Endothelial cell of umbilical vein (primary cell): ENCODE data around the gene GORASP1. TPM values are rescaled to one million over a fixed set of nuclear protein-coding genes. Genes with fewer than 3 reads are reported as not detected.

Source experiments
- BruUV-seq: library from RNA; stranded (reverse); fragments of 400-500 nt; replicated peaks from 2 replicates; lab custom pipeline; 2021; lab: Mats Ljungman, UMichigan
- CTCF ChIA-PET: fragments of 300-600, 350-600 bp; sonication (Branson Sonifier 250); formaldehyde crosslinking; loops from one replicate; lab custom pipeline; 2021; ENCODE audit warnings: antibody characterized with exemption, inconsistent platforms; lab: Charles Lee
- POLR2A ChIA-PET: fragments of 300-600, 350-600 bp; sonication (Branson Sonifier 250); formaldehyde crosslinking; loops from one replicate; lab custom pipeline; 2021; ENCODE audit warnings: antibody characterized with exemption, inconsistent platforms; lab: Charles Lee
- DNase-seq: peaks from one replicate; pipeline ENCODE4 v3.0.0-alpha.2; 2011; ENCODE audit warnings: low read depth, low spot score
- FAIRE-seq: peaks from 2 replicates; lab custom pipeline; 2011; peaks lifted over from hg19 to GRCh38; lab: Jason Lieb, UNC
- H2AFZ ChIP-seq: 2 replicates; pipeline ENCODE4 v1.6.0; 2012; ENCODE audit warnings: low read depth, low read length, control low read depth, inconsistent platforms
- H3K27ac ChIP-seq: 2 replicates; pipeline ENCODE4 v1.5.1; 2011; ENCODE audit warnings: low read depth, mild to moderate bottlenecking, control low read depth, low read length, moderate library complexity; ENCODE audit not compliant: insufficient read depth
- H3K27me3 ChIP-seq, 2 experiments: 2 replicates each; pipeline versions ENCODE4 v1.6.0 to v1.6.1; 2011; ENCODE audit warnings: low read length in 2 of 2, mixed read lengths in 1 of 2; ENCODE audit not compliant: control insufficient read depth in 2 of 2, insufficient read depth in 2 of 2
- H3K36me3 ChIP-seq, 2 experiments: 2 replicates in 1 of 2; 3 replicates in 1 of 2; pipeline ENCODE4 v1.5.1; 2011; ENCODE audit warnings: low read length in 2 of 2, mild to moderate bottlenecking in 1 of 2, moderate library complexity in 1 of 2; ENCODE audit not compliant: control insufficient read depth in 2 of 2, insufficient read depth in 2 of 2; ENCODE audit errors: extremely low read depth in 1 of 2
- H3K4me1 ChIP-seq: 3 replicates; pipeline ENCODE4 v1.5.1; 2011; ENCODE audit warnings: mild to moderate bottlenecking, low read length; ENCODE audit not compliant: control insufficient read depth, insufficient read depth; ENCODE audit errors: extremely low read depth
- H3K4me2 ChIP-seq: 2 replicates; pipeline ENCODE4 v1.6.1; 2011; ENCODE audit warnings: low read length, control low read depth, mixed read lengths; ENCODE audit not compliant: insufficient read depth
- H3K4me3 ChIP-seq, 3 experiments: fragments of 200-600 bp in 1 of 3; sonication (generic), shearing (Covaris generic) in 1 of 3; replicated peaks in 1 of 3; 2 replicates each; pipeline ENCODE4 v1.5.1; 2011 to 2016; ENCODE audit warnings: control low read depth in 3 of 3, low read length in 3 of 3, mild to moderate bottlenecking in 2 of 3, inconsistent platforms in 1 of 3, low read depth in 1 of 3, moderate library complexity in 1 of 3; ENCODE audit not compliant: insufficient read depth in 1 of 3
- H3K79me2 ChIP-seq: 2 replicates; pipeline ENCODE4 v1.6.0; 2012; ENCODE audit warnings: low read length, inconsistent platforms; ENCODE audit not compliant: control insufficient read depth, insufficient read depth
- H3K9ac ChIP-seq: replicated peaks from 2 replicates; pipeline ENCODE3; 2011; ENCODE audit warnings: low read length, control low read depth; ENCODE audit not compliant: insufficient read depth; ENCODE audit errors: extremely low read depth
- H3K9me1 ChIP-seq: replicated peaks from 3 replicates; pipeline ENCODE4 v1.6.0; 2011; ENCODE audit warnings: mild to moderate bottlenecking, low read length; ENCODE audit not compliant: control insufficient read depth, insufficient read depth; ENCODE audit errors: extremely low read depth
- H3K9me3 ChIP-seq: replicated peaks from 2 replicates; pipeline ENCODE4 v1.5.1; 2012; ENCODE audit warnings: low read length, inconsistent platforms; ENCODE audit not compliant: control insufficient read depth, insufficient read depth
- H4K20me1 ChIP-seq: replicated peaks from 2 replicates; pipeline ENCODE3; 2011; ENCODE audit warnings: mild to moderate bottlenecking, low read length; ENCODE audit not compliant: control insufficient read depth, insufficient read depth; ENCODE audit errors: extremely low read depth
- EZH2 ChIP-seq: IDR thresholded peaks from 2 replicates; pipeline ENCODE4 v1.6.1; 2012; ENCODE audit warnings: borderline replicate concordance, low read depth, mild to moderate bottlenecking, moderate library complexity, low read length, inconsistent platforms; ENCODE audit not compliant: severe bottlenecking
- FOS ChIP-seq: IDR thresholded peaks from 2 replicates; pipeline ENCODE4 v1.6.1; 2011; ENCODE audit warnings: mild to moderate bottlenecking, low read length, moderate library complexity, borderline replicate concordance; ENCODE audit not compliant: insufficient read depth
- GATA2 ChIP-seq: IDR thresholded peaks from 2 replicates; pipeline ENCODE4 v1.7.0; 2011; ENCODE audit warnings: low read depth, mild to moderate bottlenecking, moderate library complexity, mixed read lengths, low read length; ENCODE audit not compliant: insufficient read length, insufficient read depth
- JUN ChIP-seq: IDR thresholded peaks from 2 replicates; pipeline ENCODE4 v1.6.1; 2011; ENCODE audit warnings: borderline replicate concordance, low read depth; ENCODE audit not compliant: insufficient read length, insufficient read depth
- MYC ChIP-seq: IDR thresholded peaks from one replicate; pipeline ENCODE4 v1.6.1; 2011; ENCODE audit warnings: mild to moderate bottlenecking, low read depth, low read length
- POLR2A ChIP-seq: IDR thresholded peaks from 2 replicates; pipeline ENCODE4 v1.6.1; 2012; ENCODE audit warnings: low read depth, mild to moderate bottlenecking, control low read depth, low read length
- POLR2AphosphoS5 ChIP-seq: IDR thresholded peaks from 2 replicates; pipeline ENCODE4 v1.6.1; 2012; ENCODE audit warnings: low read depth, mild to moderate bottlenecking, control low read depth, low read length, moderate library complexity; ENCODE audit not compliant: insufficient read depth
- dilution Hi-C: fragments of 300-500 bp; cut with MboI; formaldehyde crosslinking; loops from one replicate; pipeline ENCODE4 v1.15.0; 2019; ENCODE audit warnings: low sequenced_read_pairs; ENCODE audit not compliant: extremely low pct_ligation_motif_present
- intact Hi-C: fragments of 100-400 bp; cut with micrococcal nuclease; formaldehyde crosslinking; loops from one replicate; pipeline ENCODE4 v1.10.0; 2022
- polyA plus RNA-seq, 4 experiments: library from polyadenylated mRNA; depleted of rRNA in 3 of 4; stranded (reverse) in 3 of 4; unstranded in 1 of 4; fragments of >200 nt; gene quantifications; 2 replicates each; pipeline versions ENCODE4 v1.2.1 to v1.2.3, GENCODE V29; 2011 to 2012; ENCODE audit warnings: missing spikeins in 1 of 4
- total RNA-seq: library from RNA; stranded (reverse); gene quantifications from 2 replicates; pipeline ENCODE4 v1.2.3, GENCODE V29; 2021
- TF ChIP-seq, protein P1 (sequence below), 2 donors: IDR thresholded peaks; 1 replicate in 1 of 2; 2 replicates in 1 of 2; pipeline ENCODE4 v1.5.1; 2011; ENCODE audit warnings: low read length in 2 of 2, mild to moderate bottlenecking in 2 of 2, moderate library complexity in 2 of 2, control low read depth in 1 of 2, inconsistent platforms in 1 of 2, low read depth in 1 of 2; ENCODE audit not compliant: insufficient read depth in 1 of 2; ENCODE audit errors: extremely low read depth in 1 of 2
- TF ChIP-seq, protein P2 (sequence below): IDR thresholded peaks from 2 replicates; pipeline ENCODE4 v1.6.1; 2011; ENCODE audit not compliant: insufficient read depth, insufficient read length

Gene GORASP1
- total and polyA plus RNA-seq, 2 donors (not counting 3 experiments of a cell fraction or from before 2014, with no cell fraction given): 62.5 to 68.0 TPM

DNA sequence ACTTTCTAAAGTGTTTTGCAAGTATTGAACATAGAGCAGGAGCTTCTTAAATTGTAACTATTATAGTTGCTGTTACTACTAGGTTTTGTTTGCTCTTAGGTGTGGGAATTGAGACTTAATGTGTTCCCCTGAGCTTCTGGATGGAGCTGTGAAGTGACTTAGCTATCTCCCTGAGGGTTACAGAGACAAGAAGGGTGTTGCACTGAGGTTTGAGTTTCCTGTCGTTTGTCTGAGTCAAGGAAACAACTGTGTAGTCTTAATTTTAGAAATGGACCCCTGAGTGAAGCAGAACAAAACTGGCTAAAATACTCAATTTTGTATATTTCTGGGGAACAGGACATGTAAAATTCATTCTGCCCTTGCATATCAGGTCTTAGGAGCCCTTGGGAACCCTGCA lies 20.5 kb upstream of the GORASP1 start:
- no peak overlapping the region for H3K4me2 ChIP-seq
- H3K27me3 ChIP-seq: no peaks in the 10 kb centered on the region
- H3K36me3 ChIP-seq: no peaks in the 10 kb centered on the region
- TF ChIP-seq EZH2: no peak
- no peak for TF ChIP-seq POLR2AphosphoS5
- TF ChIP-seq MYC: no peak
- no peak for TF ChIP-seq GATA2
- no peak for TF ChIP-seq FOS
- TF ChIP-seq, protein P1, sequence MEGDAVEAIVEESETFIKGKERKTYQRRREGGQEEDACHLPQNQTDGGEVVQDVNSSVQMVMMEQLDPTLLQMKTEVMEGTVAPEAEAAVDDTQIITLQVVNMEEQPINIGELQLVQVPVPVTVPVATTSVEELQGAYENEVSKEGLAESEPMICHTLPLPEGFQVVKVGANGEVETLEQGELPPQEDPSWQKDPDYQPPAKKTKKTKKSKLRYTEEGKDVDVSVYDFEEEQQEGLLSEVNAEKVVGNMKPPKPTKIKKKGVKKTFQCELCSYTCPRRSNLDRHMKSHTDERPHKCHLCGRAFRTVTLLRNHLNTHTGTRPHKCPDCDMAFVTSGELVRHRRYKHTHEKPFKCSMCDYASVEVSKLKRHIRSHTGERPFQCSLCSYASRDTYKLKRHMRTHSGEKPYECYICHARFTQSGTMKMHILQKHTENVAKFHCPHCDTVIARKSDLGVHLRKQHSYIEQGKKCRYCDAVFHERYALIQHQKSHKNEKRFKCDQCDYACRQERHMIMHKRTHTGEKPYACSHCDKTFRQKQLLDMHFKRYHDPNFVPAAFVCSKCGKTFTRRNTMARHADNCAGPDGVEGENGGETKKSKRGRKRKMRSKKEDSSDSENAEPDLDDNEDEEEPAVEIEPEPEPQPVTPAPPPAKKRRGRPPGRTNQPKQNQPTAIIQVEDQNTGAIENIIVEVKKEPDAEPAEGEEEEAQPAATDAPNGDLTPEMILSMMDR (IDR thresholded peaks at IDR 0.05; ENCODE audit: extremely low read depth in 1 of 2, insufficient read depth in 1 of 2, low read depth in 1 of 2, low read length in 2 of 2): no peak
- TF ChIP-seq POLR2A: no peak
- TF ChIP-seq JUN: no peak
- TF ChIP-seq, protein P2, sequence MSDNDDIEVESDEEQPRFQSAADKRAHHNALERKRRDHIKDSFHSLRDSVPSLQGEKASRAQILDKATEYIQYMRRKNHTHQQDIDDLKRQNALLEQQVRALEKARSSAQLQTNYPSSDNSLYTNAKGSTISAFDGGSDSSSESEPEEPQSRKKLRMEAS: no peak
- dilution Hi-C loops: no loop called here
- POLR2A ChIA-PET: interaction anchor here (1.0 kb wide), 1 partner anchor 23 kb away, joined by 3 read pairs; no protein-coding TSS in a partner anchor
- CTCF ChIA-PET: interaction anchor here (1.0 to 11.3 kb wide), 8 partner anchors 39 to 160 kb away, joined by 3 to 449 read pairs (median 22); partner anchors contain the start of gene XIRP1
- no peak overlapping the region for H3K9ac ChIP-seq
- BruUV-seq: no TSS peak
- H3K4me3 ChIP-seq: no peak overlapping the region
- intact Hi-C loops: loop anchor here (2.0 to 5.0 kb wide), 2 partner anchors 19 to 254 kb away; partner anchors contain the start of gene SLC25A38
- H3K9me3 ChIP-seq: no peaks in the 10 kb centered on the region
- H3K79me2 ChIP-seq: no peaks in the 10 kb centered on the region
- FAIRE-seq: no peak
- H3K27ac ChIP-seq: no peak overlapping the region
- no peak for DNase-seq
- no peaks in the 10 kb centered on the region for H3K9me1 ChIP-seq
- H3K4me1 ChIP-seq: peaks cover 10% of the 10 kb centered on the region
- no peaks in the 10 kb centered on the region for H4K20me1 ChIP-seq
- no peak overlapping the region for H2AFZ ChIP-seq
